ENCODE results near the gene RNF151.
A peak's percentile ranks its signal among the peaks of the same experiment; 100 is the strongest.
"Not testable (repeated sequence)": the region's sequence is repeated elsewhere in the genome, so short reads cannot be mapped to it uniquely, and the experiment has no call there.

Gene RNF151

GRCh38 chr16:1945559-1946391 lies 20.9 kb upstream of the RNF151 start:
- no peaks in the 10 kb centered on the region for H3K27me3 Mint-ChIP-seq
- no peaks in the 10 kb centered on the region for H3K9me3 Mint-ChIP-seq (ENCODE audit: low read depth)
- no peak overlapping the region for H3K27ac Mint-ChIP-seq
- no peak overlapping the region for H3K4me3 Mint-ChIP-seq
- H3K4me1 Mint-ChIP-seq (ENCODE audit: low read depth), result peaks cover 18% of the 10 kb centered on the region
- no peaks in the 10 kb centered on the region for H3K36me3 Mint-ChIP-seq

- Mint-ChIP-seq H3K4me3 (no peak overlapping the region), H3K27ac (no peak overlapping the region), H3K4me1 (ENCODE audit: low read depth) (peaks cover 12% of the 10 kb centered on the region), H3K27me3 (no peaks in the 10 kb centered on the region), H3K9me3 (ENCODE audit: low read depth) (no peaks in the 10 kb centered on the region), H3K36me3 (no peaks in the 10 kb centered on the region)
These were observed 19.9 kb upstream of the RNF151 start for GRCh38 chr16:1946495-1947368.

- Mint-ChIP-seq H3K9me3 (ENCODE audit: low read depth) (no peaks in the 10 kb centered on the region), H3K27me3 (no peaks in the 10 kb centered on the region), H3K27ac (no peak overlapping the region), H3K36me3 (no peaks in the 10 kb centered on the region), H3K4me3 (no peak overlapping the region), H3K4me1 (ENCODE audit: low read depth) (peaks cover 9% of the 10 kb centered on the region)
These were observed 19.3 kb upstream of the RNF151 start for GRCh38 chr16:1947369-1947670.

GRCh38 chr16:1949507-1949906 lies 17.1 kb upstream of the RNF151 start:
- Mint-ChIP-seq H3K27ac (no peak overlapping the region), H3K4me1 (ENCODE audit: low read depth) (peaks cover under 1% of the 10 kb centered on the region), H3K27me3 (no peaks in the 10 kb centered on the region), H3K9me3 (ENCODE audit: low read depth) (no peaks in the 10 kb centered on the region), H3K4me3 (no peak overlapping the region), H3K36me3 (no peaks in the 10 kb centered on the region)

- Mint-ChIP-seq H3K27ac (no peak overlapping the region), H3K9me3 (ENCODE audit: low read depth) (no peaks in the 10 kb centered on the region), H3K27me3 (no peaks in the 10 kb centered on the region), H3K4me1 (ENCODE audit: low read depth) (no peaks in the 10 kb centered on the region), H3K36me3 (no peaks in the 10 kb centered on the region), H3K4me3 (no peak overlapping the region)
These were observed 16.6 kb upstream of the RNF151 start for GRCh38 chr16:1950047-1950446.

- H3K36me3 Mint-ChIP-seq, result no peaks in the 10 kb centered on the region
- H3K27ac Mint-ChIP-seq, result no peak overlapping the region
- no peaks in the 10 kb centered on the region for H3K4me1 Mint-ChIP-seq (ENCODE audit: low read depth)
- H3K27me3 Mint-ChIP-seq, result no peaks in the 10 kb centered on the region
- no peak overlapping the region for H3K4me3 Mint-ChIP-seq
- H3K9me3 Mint-ChIP-seq (ENCODE audit: low read depth), result no peaks in the 10 kb centered on the region
These were observed 16.1 kb upstream of the RNF151 start for GRCh38 chr16:1950559-1950958.

GRCh38 chr16:1953734-1954133 lies 12.9 kb upstream of the RNF151 start:
- Mint-ChIP-seq H3K4me3 (no peak overlapping the region), H3K27me3 (no peaks in the 10 kb centered on the region), H3K27ac (no peak overlapping the region), H3K36me3 (no peaks in the 10 kb centered on the region), H3K9me3 (ENCODE audit: low read depth) (no peaks in the 10 kb centered on the region), H3K4me1 (ENCODE audit: low read depth) (no peaks in the 10 kb centered on the region)

- not testable (repeated sequence) for H3K36me3 Mint-ChIP-seq; H3K9me3 Mint-ChIP-seq (ENCODE audit: low read depth); H3K4me3 Mint-ChIP-seq; H3K27me3 Mint-ChIP-seq; H3K27ac Mint-ChIP-seq
- H3K4me1 Mint-ChIP-seq (ENCODE audit: low read depth), result peaks cover 20% of the 10 kb centered on the region
These were observed 9.1 kb upstream of the RNF151 start for GRCh38 chr16:1957434-1958142.

- H3K27ac Mint-ChIP-seq; H3K9me3 Mint-ChIP-seq (ENCODE audit: low read depth); H3K4me3 Mint-ChIP-seq; H3K27me3 Mint-ChIP-seq; H3K36me3 Mint-ChIP-seq: not testable (repeated sequence)
- H3K4me1 Mint-ChIP-seq (ENCODE audit: low read depth), result peaks cover 20% of the 10 kb centered on the region
These were observed 8.5 kb upstream of the RNF151 start for GRCh38 chr16:1958143-1958491.

GRCh38 chr16:1958715-1959268 lies 7.9 kb upstream of the RNF151 start:
- H3K36me3 Mint-ChIP-seq, result peaks cover 3% of the 10 kb centered on the region

GRCh38 chr16:1959269-1960039 lies 7.2 kb upstream of the RNF151 start, which contains the start of gene NDUFB10:
NDUFB10 (plus strand) TSS chr16:1959538; CDS start chr16:1959625, 87 bp downstream.
- H3K27me3 Mint-ChIP-seq, result no peaks in the 10 kb centered on the region
- peak within 1 kb of the TSS; percentile 91 for H3K27ac Mint-ChIP-seq
- H3K9me3 Mint-ChIP-seq (ENCODE audit: low read depth), result no peaks in the 10 kb centered on the region
- H3K4me3 Mint-ChIP-seq, result peak within 1 kb of the TSS; percentile 94
- H3K36me3 Mint-ChIP-seq, result peaks cover 6% of the 10 kb centered on the region
- peaks cover 28% of the 10 kb centered on the region for H3K4me1 Mint-ChIP-seq (ENCODE audit: low read depth)

More at GRCh38 chr16:1958715-1959268, 7.9 kb upstream of the RNF151 start:
- no peaks in the 10 kb centered on the region for H3K27me3 Mint-ChIP-seq
- H3K4me1 Mint-ChIP-seq (ENCODE audit: low read depth), result peaks cover 25% of the 10 kb centered on the region
- peak overlapping the region; percentile 94 for H3K4me3 Mint-ChIP-seq
- H3K27ac Mint-ChIP-seq, result no peak overlapping the region
- H3K9me3 Mint-ChIP-seq (ENCODE audit: low read depth), result no peaks in the 10 kb centered on the region

- Mint-ChIP-seq H3K27ac (peak overlapping the region; percentile 91), H3K27me3 (no peaks in the 10 kb centered on the region), H3K36me3 (peaks cover 9% of the 10 kb centered on the region), H3K4me3 (peak overlapping the region; percentile 94), H3K9me3 (ENCODE audit: low read depth) (no peaks in the 10 kb centered on the region), H3K4me1 (ENCODE audit: low read depth) (peaks cover 33% of the 10 kb centered on the region)
These were observed 5.7 kb upstream of the RNF151 start for GRCh38 chr16:1960665-1961630.

GRCh38 chr16:1961651-1962067 lies 5.0 kb upstream of the RNF151 start:
- Mint-ChIP-seq H3K27me3 (no peaks in the 10 kb centered on the region), H3K9me3 (ENCODE audit: low read depth) (no peaks in the 10 kb centered on the region), H3K4me3 (peak overlapping the region; percentile 98), H3K4me1 (ENCODE audit: low read depth) (peaks cover 33% of the 10 kb centered on the region), H3K27ac (peak overlapping the region; percentile 97), H3K36me3 (peaks cover 9% of the 10 kb centered on the region)
